Keratinocyte (primary cell): ENCODE results near the gene RHEB. TPM values are rescaled to one million over a fixed set of nuclear protein-coding genes. Genes with fewer than 3 reads are reported as not detected.

Source experiments
- DNase-seq: peaks from one replicate; pipeline ENCODE4 v3.0.0-alpha.2; 2011; ENCODE audit warnings: low read depth, missing footprints, low spot score
- FAIRE-seq: peaks from 2 replicates; lab custom pipeline; 2011; peaks lifted over from hg19 to GRCh38; lab: Jason Lieb, UNC
- H2AFZ ChIP-seq: 2 replicates; pipeline ENCODE4 v1.6.0; 2012; ENCODE audit warnings: low read length, control low read depth, inconsistent platforms; ENCODE audit not compliant: control insufficient read depth
- H3K27ac ChIP-seq: 2 replicates; pipeline ENCODE4 v1.5.1; 2011; ENCODE audit warnings: low read length; ENCODE audit not compliant: control insufficient read depth, insufficient read depth
- H3K27me3 ChIP-seq: 3 replicates; pipeline ENCODE4 v1.6.0; 2011; ENCODE audit warnings: low read length; ENCODE audit not compliant: control insufficient read depth, insufficient read depth; ENCODE audit errors: extremely low read depth
- H3K36me3 ChIP-seq, 2 experiments: 2 replicates in 1 of 2; 3 replicates in 1 of 2; pipeline ENCODE4 v1.5.1; 2011; ENCODE audit warnings: low read length in 2 of 2, mild to moderate bottlenecking in 1 of 2; ENCODE audit not compliant: control insufficient read depth in 2 of 2, insufficient read depth in 2 of 2; ENCODE audit errors: extremely low read depth in 1 of 2
- H3K4me1 ChIP-seq: 3 replicates; pipeline ENCODE4 v1.5.1; 2011; ENCODE audit warnings: low read length; ENCODE audit not compliant: control insufficient read depth, insufficient read depth; ENCODE audit errors: extremely low read depth
- H3K4me2 ChIP-seq: 3 replicates; pipeline ENCODE4 v1.6.0; 2011; ENCODE audit warnings: low read depth, low read length; ENCODE audit not compliant: control insufficient read depth, insufficient read depth; ENCODE audit errors: extremely low read depth
- H3K4me3 ChIP-seq, 3 experiments: fragments of 200-600 bp in 1 of 3; sonication (generic) in 1 of 3; 2 replicates in 2 of 3; 3 replicates in 1 of 3; pipeline ENCODE4 v1.5.1; 2011 to 2016; ENCODE audit warnings: low read length in 3 of 3, mild to moderate bottlenecking in 3 of 3, control low read depth in 2 of 3, inconsistent platforms in 1 of 3, low read depth in 1 of 3, mixed read lengths in 1 of 3, mixed run types in 1 of 3, moderate library complexity in 1 of 3; ENCODE audit not compliant: control insufficient read depth in 2 of 3, insufficient read depth in 2 of 3; ENCODE audit errors: extremely low read depth in 1 of 3
- H3K79me2 ChIP-seq: 2 replicates; pipeline ENCODE4 v1.6.0; 2012; ENCODE audit warnings: low read length; ENCODE audit not compliant: control insufficient read depth, insufficient read depth
- H3K9ac ChIP-seq: 3 replicates; pipeline ENCODE4 v1.6.0; 2011; ENCODE audit warnings: low read length; ENCODE audit not compliant: control insufficient read depth, insufficient read depth; ENCODE audit errors: extremely low read depth
- H3K9me1 ChIP-seq: 3 replicates; pipeline ENCODE4 v1.6.0; 2011; ENCODE audit warnings: low read length; ENCODE audit not compliant: control insufficient read depth, insufficient read depth; ENCODE audit errors: extremely low read depth
- H3K9me3 ChIP-seq: 2 replicates; pipeline ENCODE4 v1.5.1; 2012; ENCODE audit warnings: low read depth, low read length; ENCODE audit not compliant: control insufficient read depth
- H4K20me1 ChIP-seq: 3 replicates; pipeline ENCODE4 v1.6.0; 2011; ENCODE audit warnings: low read length; ENCODE audit not compliant: control insufficient read depth, insufficient read depth; ENCODE audit errors: extremely low read depth
- CTCF ChIP-seq, 3 experiments: IDR thresholded peaks in 1 of 3; conservative IDR thresholded peaks in 1 of 3; optimal IDR thresholded peaks in 1 of 3; 2 replicates in 2 of 3; 3 replicates in 1 of 3; pipeline versions ENCODE3 to v1.5.1; 2011; ENCODE audit warnings: low read length in 3 of 3, mild to moderate bottlenecking in 3 of 3, moderate library complexity in 2 of 3, control low read depth in 1 of 3, inconsistent platforms in 1 of 3; ENCODE audit not compliant: insufficient read depth in 2 of 3; ENCODE audit errors: extremely low read depth in 1 of 3
- EZH2 ChIP-seq: IDR thresholded peaks from one replicate; pipeline ENCODE4 v1.6.1; 2012; ENCODE audit warnings: inconsistent platforms, mild to moderate bottlenecking, low read length, moderate library complexity
- dilution Hi-C: fragments of 300-500 bp; cut with MboI; formaldehyde crosslinking; loops from one replicate; pipeline ENCODE4 v1.7.0; 2020; ENCODE audit warnings: low sequenced_read_pairs; ENCODE audit not compliant: extremely low pct_ligation_motif_present
- polyA plus RNA-seq, 5 experiments: library from polyadenylated mRNA; depleted of rRNA in 3 of 5; stranded (reverse) in 3 of 5; stranded (forward) in 1 of 5; unstranded in 1 of 5; fragments of >200 nt; gene quantifications; 1 replicate in 1 of 5; 2 replicates in 3 of 5; 3 replicates in 1 of 5; pipeline versions ENCODE4 v1.2.1 to v1.2.3, GENCODE V29; 2011 to 2012; ENCODE audit warnings: missing spikeins in 2 of 5, low read depth in 1 of 5, low replicate concordance in 1 of 5

Gene RHEB
- polyA plus RNA-seq, 1 donor (not counting 4 experiments of a cell fraction or from before 2014, with no cell fraction given), result 138 TPM

- no peak overlapping the region for H3K9ac ChIP-seq
- H3K9me3 ChIP-seq, result no peaks in the 10 kb centered on the region
- dilution Hi-C loops, result no loop called here
- TF ChIP-seq EZH2 (no peak), CTCF (optimal IDR thresholded peaks at IDR 0.05 in 1 of 3, IDR thresholded peaks at IDR 0.05 in 1 of 3, conservative IDR thresholded peaks at IDR 0.05 in 1 of 3; ENCODE audit: extremely low read depth in 1 of 3, insufficient read depth in 2 of 3, low read length in 3 of 3) (no peak)
- peaks cover 9% of the 10 kb centered on the region for H3K9me1 ChIP-seq
- peaks cover 4% of the 10 kb centered on the region for H3K4me1 ChIP-seq
- no peak overlapping the region for H3K4me3 ChIP-seq
- H3K79me2 ChIP-seq, result peaks cover 100% of the 10 kb centered on the region
- no peak overlapping the region for H3K4me2 ChIP-seq
- no peak overlapping the region for H3K27ac ChIP-seq
- H2AFZ ChIP-seq, result no peak overlapping the region
- peaks cover 22% of the 10 kb centered on the region for H4K20me1 ChIP-seq
- DNase-seq (no peak), FAIRE-seq (no peak)
- no peaks in the 10 kb centered on the region for H3K27me3 ChIP-seq
- no peaks in the 10 kb centered on the region for H3K36me3 ChIP-seq
These were observed 21.2 kb downstream of the RHEB start for GRCh38 chr7:151498495-151498894.

GRCh38 chr7:151497306-151497871 is 22.3 kb downstream of the RHEB start:
- no peak overlapping the region for H3K4me2 ChIP-seq
- no peak overlapping the region for H3K9ac ChIP-seq
- dilution Hi-C loops, result no loop called here
- no peaks in the 10 kb centered on the region for H3K36me3 ChIP-seq
- H3K9me1 ChIP-seq, result peaks cover 9% of the 10 kb centered on the region
- TF ChIP-seq EZH2, result no peak
- TF ChIP-seq CTCF (optimal IDR thresholded peaks at IDR 0.05 in 1 of 3, IDR thresholded peaks at IDR 0.05 in 1 of 3, conservative IDR thresholded peaks at IDR 0.05 in 1 of 3; ENCODE audit: extremely low read depth in 1 of 3, insufficient read depth in 2 of 3, low read length in 3 of 3), result no peak
- H3K9me3 ChIP-seq, result no peaks in the 10 kb centered on the region
- H4K20me1 ChIP-seq, result peaks cover 22% of the 10 kb centered on the region
- peaks cover 97% of the 10 kb centered on the region for H3K79me2 ChIP-seq
- no peak overlapping the region for H3K27ac ChIP-seq
- no peaks in the 10 kb centered on the region for H3K27me3 ChIP-seq
- DNase-seq (no peak), FAIRE-seq (no peak)
- no peak overlapping the region for H3K4me3 ChIP-seq
- no peak overlapping the region for H2AFZ ChIP-seq
- H3K4me1 ChIP-seq, result peaks cover 2% of the 10 kb centered on the region
